IPS DF 6.9 (cell line): ENCODE results near the gene CABLES1.

Experiments used
- DNase-seq: peaks from one replicate; pipeline ENCODE4 v3.0.0-alpha.2; 2013; ENCODE audit warnings: low read depth, low spot score
- H3K27ac ChIP-seq: one replicate; pipeline ENCODE4 v1.5.1; 2013; ENCODE audit warnings: low read length, control low read depth
- H3K27me3 ChIP-seq: 2 replicates; pipeline ENCODE4 v1.6.1; 2013; ENCODE audit warnings: mild to moderate bottlenecking, low read length; ENCODE audit not compliant: control insufficient read depth, insufficient read depth
- H3K36me3 ChIP-seq: 2 replicates; pipeline ENCODE4 v1.6.1; 2013; ENCODE audit warnings: low read length; ENCODE audit not compliant: control insufficient read depth, insufficient read depth
- H3K4me1 ChIP-seq: 2 replicates; pipeline ENCODE4 v1.6.1; 2013; ENCODE audit warnings: low read length; ENCODE audit not compliant: control insufficient read depth, insufficient read depth
- H3K4me3 ChIP-seq: 2 replicates; pipeline ENCODE4 v1.5.1; 2013; ENCODE audit warnings: mild to moderate bottlenecking, low read length
- H3K9me3 ChIP-seq: 2 replicates; pipeline ENCODE4 v1.6.1; 2013; ENCODE audit warnings: low read length, inconsistent platforms; ENCODE audit not compliant: control insufficient read depth, insufficient read depth
- WGBS: extraction: QIAGEN DNeasy Blood & Tissue Kit; methylation state at CpG from one replicate; pipeline ENCODE4 v1.1.7; 2013; ENCODE audit warnings: mixed read lengths, missing lambda C conversion rate; ENCODE audit not compliant: insufficient read length, insufficient coverage; 5-methylcytosine and 5-hydroxymethylcytosine counted together

CABLES1 gene

GRCh38 chr18:23243178-23243577 lies 107.9 kb downstream of the CABLES1 start:
- Histone ChIP-seq H3K36me3 (0 out of 2 replicates have a peak, but pooled peaks cover 2% of the 10 kb centered on the region), H3K4me1 (no peaks in the 10 kb centered on the region), H3K27ac (no peak overlapping the region), H3K27me3 (no peaks in the 10 kb centered on the region), H3K9me3 (no peaks in the 10 kb centered on the region), H3K4me3 (no peak overlapping the region)
- no peak for DNase-seq
- WGBS: no CpG with 5 or more reads among the region's 3 CpGs

- Histone ChIP-seq H3K4me1 (no peaks in the 10 kb centered on the region), H3K36me3 (peaks cover 3% of the 10 kb centered on the region; the same call in 1 of the 2 replicates)
- no peak for DNase-seq
Measured at GRCh38 chr18:23243816-23244215, 108.5 kb downstream of the CABLES1 start.

GRCh38 chr18:23244401-23244800 lies 109.1 kb downstream of the CABLES1 start:
- DNase-seq: no peak
- WGBS: no CpG with 5 or more reads among the region's 12 CpGs
- no peaks in the 10 kb centered on the region for H3K27me3 ChIP-seq
- peaks cover 2% of the 10 kb centered on the region; the same call in 1 of the 2 replicates for H3K9me3 ChIP-seq
- peaks cover 5% of the 10 kb centered on the region; the same call in 1 of the 2 replicates for H3K36me3 ChIP-seq
- no peak overlapping the region for H3K27ac ChIP-seq
- H3K4me3 ChIP-seq: no peak overlapping the region
- H3K4me1 ChIP-seq: no peaks in the 10 kb centered on the region

More at GRCh38 chr18:23243816-23244215, 108.5 kb downstream of the CABLES1 start:
- H3K4me3 ChIP-seq: no peak overlapping the region
- H3K27me3 ChIP-seq: no peaks in the 10 kb centered on the region
- peaks cover under 1% of the 10 kb centered on the region; the same call in 1 of the 2 replicates for H3K9me3 ChIP-seq
- no CpG with 5 or more reads among the region's 12 CpGs for whole genome bisulfite sequencing
- no peak overlapping the region for H3K27ac ChIP-seq

GRCh38 chr18:23245461-23245860 lies 110.2 kb downstream of the CABLES1 start:
- Histone ChIP-seq H3K4me3 (no peak overlapping the region), H3K27me3 (no peaks in the 10 kb centered on the region), H3K4me1 (no peaks in the 10 kb centered on the region), H3K9me3 (peaks cover 2% of the 10 kb centered on the region; the same call in 1 of the 2 replicates), H3K27ac (no peak overlapping the region), H3K36me3 (peaks cover 5% of the 10 kb centered on the region; the same call in 1 of the 2 replicates)
- no CpG with 5 or more reads among the region's 6 CpGs for WGBS
- no peak for DNase-seq

GRCh38 chr18:23247331-23247730 lies 112.0 kb downstream of the CABLES1 start:
- Histone ChIP-seq H3K4me1 (no peaks in the 10 kb centered on the region), H3K27ac (no peak overlapping the region)
- WGBS: no CpG with 5 or more reads among the region's 10 CpGs

GRCh38 chr18:23247896-23248295 lies 112.6 kb downstream of the CABLES1 start:
- Histone ChIP-seq H3K4me1 (no peaks in the 10 kb centered on the region), H3K9me3 (peaks cover 2% of the 10 kb centered on the region; the same call in 1 of the 2 replicates), H3K36me3 (peaks cover 5% of the 10 kb centered on the region), H3K27me3 (no peaks in the 10 kb centered on the region), H3K27ac (no peak overlapping the region), H3K4me3 (no peak overlapping the region)
- no peak for DNase-seq
- no CpG with 5 or more reads among the region's 14 CpGs for WGBS

More at GRCh38 chr18:23247331-23247730, 112.0 kb downstream of the CABLES1 start:
- DNase-seq: no peak
- H3K36me3 ChIP-seq: peaks cover 5% of the 10 kb centered on the region; the same call in 1 of the 2 replicates
- H3K27me3 ChIP-seq: no peaks in the 10 kb centered on the region
- no peak overlapping the region for H3K4me3 ChIP-seq
- H3K9me3 ChIP-seq: peaks cover 2% of the 10 kb centered on the region; the same call in 1 of the 2 replicates

GRCh38 chr18:23248826-23249225 lies 113.5 kb downstream of the CABLES1 start:
- H3K36me3 ChIP-seq: peaks cover 8% of the 10 kb centered on the region
- WGBS: no CpG with 5 or more reads among the region's 2 CpGs

GRCh38 chr18:23249348-23249747 lies 114.1 kb downstream of the CABLES1 start:
- Histone ChIP-seq H3K36me3 (peaks cover 6% of the 10 kb centered on the region), H3K27ac (no peak overlapping the region), H3K27me3 (no peaks in the 10 kb centered on the region)

More at GRCh38 chr18:23248826-23249225, 113.5 kb downstream of the CABLES1 start:
- no peaks in the 10 kb centered on the region for H3K27me3 ChIP-seq
- H3K4me1 ChIP-seq: no peaks in the 10 kb centered on the region
- no peak for DNase-seq
- H3K9me3 ChIP-seq: peaks cover 2% of the 10 kb centered on the region; the same call in 1 of the 2 replicates
- no peak overlapping the region for H3K27ac ChIP-seq
- no peak overlapping the region for H3K4me3 ChIP-seq

GRCh38 chr18:23250893-23251656 lies 115.8 kb downstream of the CABLES1 start:
- no CpG with 5 or more reads among the region's 13 CpGs for WGBS
- H3K27ac ChIP-seq: no peak overlapping the region
- no peaks in the 10 kb centered on the region for H3K4me1 ChIP-seq
- H3K9me3 ChIP-seq: peaks cover 2% of the 10 kb centered on the region; the same call in 1 of the 2 replicates
- H3K27me3 ChIP-seq: no peaks in the 10 kb centered on the region
- H3K4me3 ChIP-seq: no peak overlapping the region
- DNase-seq: no peak
- H3K36me3 ChIP-seq: peaks cover 10% of the 10 kb centered on the region

More at GRCh38 chr18:23249348-23249747, 114.1 kb downstream of the CABLES1 start:
- no peaks in the 10 kb centered on the region for H3K4me1 ChIP-seq
- DNase-seq: no peak
- peaks cover 2% of the 10 kb centered on the region; the same call in 1 of the 2 replicates for H3K9me3 ChIP-seq
- H3K4me3 ChIP-seq: no peak overlapping the region
- no CpG with 5 or more reads among the region's 7 CpGs for WGBS

- Histone ChIP-seq H3K4me1 (no peaks in the 10 kb centered on the region), H3K27me3 (no peaks in the 10 kb centered on the region), H3K9me3 (peaks cover 2% of the 10 kb centered on the region; the same call in 1 of the 2 replicates), H3K36me3 (peaks cover 10% of the 10 kb centered on the region), H3K27ac (no peak overlapping the region), H3K4me3 (no peak overlapping the region)
- WGBS: no CpG with 5 or more reads among the region's 12 CpGs
- no peak for DNase-seq
Measured at GRCh38 chr18:23253630-23254029, 118.3 kb downstream of the CABLES1 start.
